Common myeloid progenitor, CD34-positive (primary cell): Measurements from ENCODE around the gene PNMT.

Experiments
- CTCF ChIA-PET: fragments of 350-600 bp; sonication (Branson Sonifier 250); formaldehyde crosslinking; loops from one replicate; lab custom pipeline; 2021; ENCODE audit warnings: antibody characterized with exemption; lab: Charles Lee
- POLR2A ChIA-PET: fragments of 350-600 bp; sonication (Branson Sonifier 250); formaldehyde crosslinking; loops from one replicate; lab custom pipeline; 2021; ENCODE audit warnings: antibody characterized with exemption; lab: Charles Lee
- DNase-seq, 3 donors: peaks; one replicate each; pipeline versions ENCODE4 v3.0.0 to v3.0.0-alpha.2; 2013
- H3K27ac ChIP-seq, 2 experiments: 1 replicate in 1 of 2; 2 replicates in 1 of 2; pipeline ENCODE4 v1.7.0; 2013; ENCODE audit warnings: inconsistent platforms in 2 of 2, low read length in 2 of 2, mild to moderate bottlenecking in 2 of 2, low read depth in 1 of 2, moderate library complexity in 1 of 2; ENCODE audit not compliant: severe bottlenecking in 2 of 2, insufficient read depth in 1 of 2, poor library complexity in 1 of 2
- H3K27me3 ChIP-seq, 5 experiments: replicated peaks in 2 of 5; 1 replicate in 3 of 5; 2 replicates in 2 of 5; pipeline versions ENCODE4 v1.6.1 to v1.7.0; 2013; ENCODE audit warnings: low read length in 4 of 5, mild to moderate bottlenecking in 2 of 5, moderate library complexity in 2 of 5, inconsistent platforms in 1 of 5; ENCODE audit not compliant: insufficient read depth in 5 of 5, control insufficient read depth in 4 of 5
- H3K36me3 ChIP-seq, 4 experiments: 1 replicate in 2 of 4; 2 replicates in 2 of 4; pipeline versions ENCODE4 v1.6.1 to v1.7.0; 2013; ENCODE audit warnings: low read length in 3 of 4, control low read depth in 1 of 4, mild to moderate bottlenecking in 1 of 4; ENCODE audit not compliant: control insufficient read depth in 4 of 4, insufficient read depth in 4 of 4
- H3K4me1 ChIP-seq, 4 experiments: 1 replicate in 3 of 4; 2 replicates in 1 of 4; pipeline versions ENCODE4 v1.6.1 to v1.7.1; 2013; ENCODE audit warnings: low read length in 3 of 4, mild to moderate bottlenecking in 3 of 4, control low read depth in 1 of 4, inconsistent platforms in 1 of 4, moderate library complexity in 1 of 4; ENCODE audit not compliant: control insufficient read depth in 4 of 4, insufficient read depth in 4 of 4; ENCODE audit errors: control extremely low read depth in 1 of 4
- H3K4me3 ChIP-seq, 7 experiments: 1 replicate in 4 of 7; 2 replicates in 3 of 7; pipeline versions ENCODE4 v1.5.1 to v1.7.0; 2013; ENCODE audit warnings: mild to moderate bottlenecking in 7 of 7, low read length in 6 of 7, moderate library complexity in 6 of 7, inconsistent platforms in 2 of 7, low read depth in 2 of 7, control low read depth in 1 of 7; ENCODE audit not compliant: insufficient read depth in 4 of 7, control insufficient read depth in 1 of 7; ENCODE audit errors: extremely low read depth in 1 of 7
- H3K9me3 ChIP-seq, 5 experiments: 1 replicate in 4 of 5; 2 replicates in 1 of 5; pipeline versions ENCODE4 v1.6.1 to v1.7.1; 2013; ENCODE audit warnings: low read length in 4 of 5, mild to moderate bottlenecking in 2 of 5, inconsistent platforms in 1 of 5, low read depth in 1 of 5, moderate library complexity in 1 of 5; ENCODE audit not compliant: control insufficient read depth in 4 of 5, insufficient read depth in 2 of 5; ENCODE audit errors: control extremely low read depth in 1 of 5
- WGBS: methylation state at CpG from one replicate; pipeline ENCODE4 v1.1.5; 2013; ENCODE audit not compliant: insufficient coverage; 5-methylcytosine and 5-hydroxymethylcytosine counted together

Gene PNMT

DNA sequence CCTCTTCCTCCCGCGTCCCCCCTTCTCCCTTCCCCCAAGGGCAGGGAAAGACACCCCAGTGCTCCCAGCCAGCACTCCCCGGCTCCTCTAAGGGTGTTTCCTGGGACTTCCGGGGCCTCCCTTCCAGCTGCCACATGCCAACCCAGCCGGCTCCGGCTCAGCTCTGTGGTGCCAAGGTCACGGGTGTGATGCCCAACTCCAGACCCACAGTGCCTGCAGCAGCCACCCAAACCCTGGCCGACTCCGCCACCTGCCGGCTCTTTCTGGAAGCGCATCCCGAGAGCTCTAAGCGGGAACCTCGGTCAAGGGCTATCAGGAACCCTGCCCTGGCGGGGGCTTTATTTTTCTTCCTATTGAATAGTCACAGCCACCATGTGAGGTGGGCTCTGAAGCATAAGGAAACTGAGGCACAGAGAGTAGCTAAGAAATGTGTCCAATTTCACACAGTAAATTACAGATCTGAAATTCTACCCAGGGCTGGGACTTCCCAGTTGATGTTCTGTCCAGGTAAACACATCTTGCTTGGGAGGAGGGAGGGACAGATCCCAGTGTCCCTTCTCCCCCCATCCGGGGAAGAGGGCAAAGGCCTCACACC lies 44.8 kb upstream of the PNMT start:
- peak; percentile 71 to 85 (median 81) for DNase-seq
- H3K4me1 ChIP-seq, result peaks cover 0 to 26% (median 18%) of the 10 kb centered on the region in 4 experiments
- no peaks in the 10 kb centered on the region for H3K36me3 ChIP-seq
- ChIA-PET CTCF (interaction anchor here (0.6 to 20.3 kb wide), 19 partner anchors 9 to 161 kb away, joined by 3 to 445 read pairs (median 4); partner anchors contain the start of genes PNMT and TCAP), POLR2A (interaction anchor here (0.9 kb wide), 1 partner anchor 50 kb away, joined by 3 read pairs; no protein-coding TSS in a partner anchor)
- peaks cover 0 to 50% (median 36%) of the 10 kb centered on the region in 5 experiments for H3K27me3 ChIP-seq
- H3K9me3 ChIP-seq, result no peaks in the 10 kb centered on the region
- H3K27ac ChIP-seq, result no peak overlapping the region
- no peak overlapping the region for H3K4me3 ChIP-seq
- under 1% methylated on average over 14 of the region's 16 CpGs for WGBS

DNA sequence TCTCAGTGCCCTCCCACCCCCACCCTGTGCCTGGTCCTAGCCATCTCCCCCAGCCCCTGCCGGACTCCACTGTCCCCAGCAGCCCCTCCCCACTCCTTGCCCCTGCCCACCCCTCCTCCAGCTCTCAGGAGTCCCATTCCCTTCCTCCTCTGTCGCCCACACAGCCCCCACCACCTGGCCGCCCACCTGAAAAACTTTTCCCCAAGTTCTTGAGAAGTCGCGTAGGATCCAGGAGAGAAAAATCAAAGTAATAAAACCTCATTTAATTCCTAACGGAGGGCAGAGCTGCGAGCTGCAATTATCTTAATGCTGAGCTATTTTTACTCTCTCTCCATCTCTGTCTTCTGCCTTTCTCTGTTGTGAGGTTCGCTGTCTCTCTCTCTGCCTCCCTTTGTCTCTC lies 43.9 kb upstream of the PNMT start:
- Histone ChIP-seq H3K27me3 (peaks cover 0 to 50% (median 32%) of the 10 kb centered on the region in 5 experiments), H3K9me3 (no peaks in the 10 kb centered on the region), H3K27ac (no peak overlapping the region), H3K4me1 (peaks cover 0 to 19% (median 14%) of the 10 kb centered on the region in 4 experiments), H3K4me3 (no peak overlapping the region), H3K36me3 (no peaks in the 10 kb centered on the region)
- CTCF ChIA-PET, result interaction anchor here (0.9 to 20.3 kb wide), 7 partner anchors 8 to 130 kb away, joined by 3 to 445 read pairs (median 102); partner anchors contain the start of genes PNMT and TCAP
- POLR2A ChIA-PET, result no interaction called here
- no peak for DNase-seq
- 92% methylated on average over 4 of the region's 8 CpGs for WGBS

DNA sequence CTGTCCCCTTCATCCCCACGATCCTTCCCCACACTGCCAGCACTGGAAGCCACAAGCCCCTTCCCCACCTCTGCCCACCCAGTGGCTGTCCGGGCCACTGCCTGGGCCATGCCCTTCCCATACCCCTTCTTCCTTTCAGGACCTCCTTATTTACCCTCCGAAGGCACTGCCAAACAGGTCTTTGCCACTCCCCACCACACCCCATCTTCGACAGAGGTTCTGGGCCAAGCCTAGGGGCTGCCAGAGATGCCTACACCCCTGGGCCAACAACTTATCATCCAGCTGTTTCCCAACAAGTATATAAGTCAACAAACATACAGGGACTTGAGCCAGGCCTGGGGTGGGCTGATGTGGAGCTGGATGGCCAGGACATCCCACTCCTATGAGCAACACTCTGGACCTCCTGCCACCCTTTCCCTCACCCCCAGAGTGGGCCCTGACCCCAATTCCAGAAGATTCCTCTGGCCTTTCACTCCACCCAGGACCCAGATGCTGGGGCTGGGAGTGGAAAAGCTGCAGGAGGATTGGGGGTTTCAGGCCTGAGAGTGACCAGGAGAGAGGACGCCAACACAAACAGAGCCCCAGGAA lies 43.0 kb upstream of the PNMT start:
- ChIA-PET CTCF (interaction anchor here (0.8 to 20.3 kb wide), 9 partner anchors 7 to 106 kb away, joined by 3 to 445 read pairs (median 3); partner anchors contain the start of genes PNMT, STARD3 and TCAP), POLR2A (interaction anchor here (0.6 kb wide), 1 partner anchor 12 kb away, joined by 3 read pairs; no protein-coding TSS in a partner anchor)
- Histone ChIP-seq H3K27me3 (peaks cover 0 to 53% (median 27%) of the 10 kb centered on the region in 5 experiments), H3K36me3 (no peaks in the 10 kb centered on the region), H3K4me1 (peaks cover 0 to 19% (median 14%) of the 10 kb centered on the region in 4 experiments), H3K4me3 (no peak overlapping the region), H3K27ac (no peak overlapping the region), H3K9me3 (no peaks in the 10 kb centered on the region)
- DNase-seq, result no peak
- 91% methylated on average over 4 of the region's 5 CpGs for WGBS

DNA sequence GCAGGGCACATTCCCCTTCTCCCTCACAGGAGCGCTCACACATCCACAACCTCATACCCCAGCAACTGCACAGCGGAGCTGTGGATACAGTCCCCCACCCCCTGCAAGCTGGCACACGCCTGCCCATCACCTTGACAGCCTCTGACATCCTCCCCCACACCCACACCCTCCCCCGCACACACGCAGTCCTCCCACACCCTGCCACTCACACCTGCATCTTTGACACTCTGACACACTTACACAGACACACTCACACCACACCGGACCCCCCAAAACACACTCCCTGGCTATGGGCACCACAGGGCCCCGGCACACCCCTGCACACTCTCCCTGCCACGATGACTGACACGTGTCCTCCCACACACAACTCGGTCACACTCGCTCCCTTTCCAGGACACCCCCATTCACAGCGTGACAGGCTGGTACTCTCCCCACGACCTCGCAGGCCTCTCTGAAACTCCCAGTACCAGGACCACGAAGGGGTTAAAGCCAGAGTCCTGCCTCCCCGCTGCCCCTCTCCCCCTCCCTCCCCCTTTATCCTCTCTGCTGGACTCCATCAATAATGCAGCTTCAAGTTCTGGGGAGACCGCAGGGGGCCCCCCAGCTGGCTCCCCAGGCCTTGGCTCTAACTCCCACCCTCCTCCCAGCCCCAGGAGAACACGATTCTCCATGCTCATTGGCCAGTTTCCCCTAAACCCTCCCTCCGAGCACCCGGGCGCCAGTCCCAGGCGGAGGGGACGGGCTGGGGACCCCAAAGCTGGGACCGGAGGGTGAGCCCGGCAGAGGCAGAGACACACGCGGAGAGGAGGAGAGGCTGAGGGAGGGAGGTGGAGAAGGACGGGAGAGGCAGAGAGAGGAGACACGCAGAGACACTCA lies 41.8 kb upstream of the PNMT start, which contains the start of gene PPP1R1B:
Gene PPP1R1B (plus strand): TSS at position 782 of the 876 bp plus-strand sequence. CDS start 441 bp downstream, outside the sequence.
- ChIA-PET CTCF (interaction anchor here (0.8 to 20.3 kb wide), 9 partner anchors 6 to 105 kb away, joined by 3 to 445 read pairs (median 3); partner anchors contain the start of genes PNMT, STARD3 and TCAP), POLR2A (no interaction called here)
- Histone ChIP-seq H3K4me1 (peaks cover 0 to 24% (median 19%) of the 10 kb centered on the region in 4 experiments), H3K4me3 (peak within 1 kb of the TSS in 5 of 7 experiments; percentile 13 to 56 (median 23)), H3K9me3 (no peaks in the 10 kb centered on the region), H3K36me3 (no peaks in the 10 kb centered on the region), H3K27me3 (peaks cover 0 to 53% (median 22%) of the 10 kb centered on the region in 5 experiments), H3K27ac (no peak within 1 kb of the TSS)
- no peak for DNase-seq
- 21% methylated on average over 21 of the region's 29 CpGs for WGBS

DNA sequence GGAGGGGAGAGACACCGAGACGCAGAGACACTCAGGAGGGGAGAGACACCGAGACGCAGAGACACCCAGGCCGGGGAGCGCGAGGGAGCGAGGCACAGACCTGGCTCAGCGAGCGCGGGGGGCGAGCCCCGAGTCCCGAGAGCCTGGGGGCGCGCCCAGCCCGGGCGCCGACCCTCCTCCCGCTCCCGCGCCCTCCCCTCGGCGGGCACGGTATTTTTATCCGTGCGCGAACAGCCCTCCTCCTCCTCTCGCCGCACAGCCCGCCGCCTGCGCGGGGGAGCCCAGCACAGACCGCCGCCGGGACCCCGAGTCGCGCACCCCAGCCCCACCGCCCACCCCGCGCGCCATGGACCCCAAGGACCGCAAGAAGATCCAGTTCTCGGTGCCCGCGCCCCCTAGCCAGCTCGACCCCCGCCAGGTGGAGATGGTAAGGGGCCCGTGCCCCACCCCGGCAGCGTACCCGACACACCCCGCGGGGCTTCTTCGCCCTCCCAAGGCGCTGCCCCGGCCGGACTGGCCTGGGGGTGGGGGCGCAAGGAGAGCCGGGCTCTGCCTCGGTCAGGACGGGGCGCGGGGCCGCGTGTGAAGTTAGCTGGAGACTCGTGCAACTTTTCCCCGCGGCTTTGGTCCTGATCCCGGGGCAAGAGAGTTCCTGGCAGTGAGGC lies 41.1 kb upstream of the PNMT start:
- ChIA-PET POLR2A (no interaction called here), CTCF (interaction anchor here (1.1 to 20.3 kb wide), 4 partner anchors 14 to 43 kb away, joined by 3 to 445 read pairs (median 72); partner anchors contain the start of genes PNMT and TCAP)
- H3K27ac ChIP-seq, result no peak overlapping the region
- peaks cover 0 to 29% (median 24%) of the 10 kb centered on the region in 4 experiments for H3K4me1 ChIP-seq
- peak overlapping the region in 5 of 7 experiments; percentile 13 to 56 (median 23) for H3K4me3 ChIP-seq
- no peaks in the 10 kb centered on the region for H3K36me3 ChIP-seq
- H3K27me3 ChIP-seq, result peaks cover 0 to 53% (median 22%) of the 10 kb centered on the region in 5 experiments
- WGBS, result 4% methylated on average over 45 of the region's 72 CpGs
- H3K9me3 ChIP-seq, result no peaks in the 10 kb centered on the region
- no peak for DNase-seq
